Peyer's patch (tissue), 4 donors: Measurements from ENCODE around the gene ZC2HC1B.
"Not testable (repeated sequence)": the region's sequence is repeated elsewhere in the genome, so short reads cannot be mapped to it uniquely, and the experiment has no call there.

Experiments
- POLR2A ChIP-seq, 2 donors: fragments of 450-650 bp; IDR thresholded peaks; one replicate each; pipeline ENCODE4 v1.5.1; 2017; ENCODE audit warnings: antibody characterized with exemption in 2 of 2, mild to moderate bottlenecking in 2 of 2, moderate library complexity in 2 of 2
- TF ChIP-seq, protein P1 (sequence below), 6 experiments: fragments of 450-650 bp in 4 of 6; fragments of 200-600 bp in 2 of 6; sonication (generic) in 1 of 6; IDR thresholded peaks; one replicate each; pipeline ENCODE4 v1.5.1; 2017 to 2019; ENCODE audit warnings: antibody characterized with exemption in 6 of 6, mild to moderate bottlenecking in 3 of 6, moderate library complexity in 1 of 6

DNA sequence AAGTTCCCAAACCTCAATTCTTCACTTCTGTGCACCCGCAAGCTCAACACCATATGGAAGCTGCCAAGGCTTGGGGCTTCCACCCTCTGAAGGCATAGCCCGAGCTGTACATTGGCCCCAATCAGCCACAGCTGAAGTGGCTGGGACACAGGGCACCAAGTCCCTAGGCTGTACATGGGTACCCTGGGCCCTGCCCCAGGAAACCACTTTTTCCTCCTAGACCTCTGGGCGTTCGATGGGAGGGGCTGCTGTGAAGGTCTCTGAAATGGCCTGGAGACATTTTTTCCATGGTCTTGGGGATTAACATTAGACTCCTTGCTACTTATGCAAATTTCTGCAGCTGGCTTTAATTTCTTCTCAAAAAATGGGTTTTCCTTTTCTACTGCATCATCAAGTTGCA is 9.3 kb downstream of the ZC2HC1B start:
- TF ChIP-seq, protein P1, sequence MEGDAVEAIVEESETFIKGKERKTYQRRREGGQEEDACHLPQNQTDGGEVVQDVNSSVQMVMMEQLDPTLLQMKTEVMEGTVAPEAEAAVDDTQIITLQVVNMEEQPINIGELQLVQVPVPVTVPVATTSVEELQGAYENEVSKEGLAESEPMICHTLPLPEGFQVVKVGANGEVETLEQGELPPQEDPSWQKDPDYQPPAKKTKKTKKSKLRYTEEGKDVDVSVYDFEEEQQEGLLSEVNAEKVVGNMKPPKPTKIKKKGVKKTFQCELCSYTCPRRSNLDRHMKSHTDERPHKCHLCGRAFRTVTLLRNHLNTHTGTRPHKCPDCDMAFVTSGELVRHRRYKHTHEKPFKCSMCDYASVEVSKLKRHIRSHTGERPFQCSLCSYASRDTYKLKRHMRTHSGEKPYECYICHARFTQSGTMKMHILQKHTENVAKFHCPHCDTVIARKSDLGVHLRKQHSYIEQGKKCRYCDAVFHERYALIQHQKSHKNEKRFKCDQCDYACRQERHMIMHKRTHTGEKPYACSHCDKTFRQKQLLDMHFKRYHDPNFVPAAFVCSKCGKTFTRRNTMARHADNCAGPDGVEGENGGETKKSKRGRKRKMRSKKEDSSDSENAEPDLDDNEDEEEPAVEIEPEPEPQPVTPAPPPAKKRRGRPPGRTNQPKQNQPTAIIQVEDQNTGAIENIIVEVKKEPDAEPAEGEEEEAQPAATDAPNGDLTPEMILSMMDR (IDR thresholded peaks at IDR 0.05): not testable (repeated sequence)
- not testable (repeated sequence) for TF ChIP-seq POLR2A (IDR thresholded peaks at IDR 0.05)
